ENCODE results near the gene ALG1L2.
"Not testable (repeated sequence)": the region's sequence is repeated elsewhere in the genome, so short reads cannot be mapped to it uniquely, and the experiment has no call there.

GRCh38 chr3:130097690-130098638, 16.3 kb downstream of the ALG1L2 start:
- TF ChIP-seq CTCF (IDR thresholded peaks at IDR 0.05; ENCODE audit: borderline replicate concordance, extremely low read depth, low read length, poor library complexity, severe bottlenecking): peak; percentile 53
- not testable (repeated sequence) for TF ChIP-seq EZH2 (IDR thresholded peaks at IDR 0.05; ENCODE audit: borderline replicate concordance, low read depth, low read length, severe bottlenecking)

All from DND-41 (cell line).